ENCODE measurements around the gene RPGRIP1. TPM values are rescaled to one million over a fixed set of nuclear protein-coding genes. Genes with fewer than 3 reads are reported as not detected.

Gene RPGRIP1
- total RNA-seq (2014; rRNA removed; shearing (Covaris generic)), result not detected in 2 replicates

DNA sequence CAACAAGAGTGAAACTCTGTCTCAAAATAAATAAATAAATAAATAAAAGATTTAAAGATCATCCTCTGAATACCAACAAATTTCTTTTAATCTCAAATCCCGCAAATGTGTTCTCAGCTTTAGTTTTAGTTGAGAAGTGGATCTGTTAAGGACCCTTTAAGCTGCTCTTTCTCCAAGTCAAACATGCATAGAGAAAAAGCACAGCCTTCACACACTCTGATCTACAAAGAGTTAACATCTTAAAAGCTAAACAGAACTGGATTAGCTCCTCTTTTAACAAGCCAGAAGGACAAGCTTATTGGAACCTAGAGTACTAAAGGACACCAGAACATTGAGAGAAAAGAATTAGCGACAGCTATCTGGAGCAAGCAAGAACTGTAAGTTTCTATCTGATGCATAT lies at the start of gene RPGRIP1:
Gene RPGRIP1, plus strand, starts transcription at position 301 of the 400 bp plus-strand sequence. CDS start 7,894 bp downstream, outside the sequence.

DNA sequence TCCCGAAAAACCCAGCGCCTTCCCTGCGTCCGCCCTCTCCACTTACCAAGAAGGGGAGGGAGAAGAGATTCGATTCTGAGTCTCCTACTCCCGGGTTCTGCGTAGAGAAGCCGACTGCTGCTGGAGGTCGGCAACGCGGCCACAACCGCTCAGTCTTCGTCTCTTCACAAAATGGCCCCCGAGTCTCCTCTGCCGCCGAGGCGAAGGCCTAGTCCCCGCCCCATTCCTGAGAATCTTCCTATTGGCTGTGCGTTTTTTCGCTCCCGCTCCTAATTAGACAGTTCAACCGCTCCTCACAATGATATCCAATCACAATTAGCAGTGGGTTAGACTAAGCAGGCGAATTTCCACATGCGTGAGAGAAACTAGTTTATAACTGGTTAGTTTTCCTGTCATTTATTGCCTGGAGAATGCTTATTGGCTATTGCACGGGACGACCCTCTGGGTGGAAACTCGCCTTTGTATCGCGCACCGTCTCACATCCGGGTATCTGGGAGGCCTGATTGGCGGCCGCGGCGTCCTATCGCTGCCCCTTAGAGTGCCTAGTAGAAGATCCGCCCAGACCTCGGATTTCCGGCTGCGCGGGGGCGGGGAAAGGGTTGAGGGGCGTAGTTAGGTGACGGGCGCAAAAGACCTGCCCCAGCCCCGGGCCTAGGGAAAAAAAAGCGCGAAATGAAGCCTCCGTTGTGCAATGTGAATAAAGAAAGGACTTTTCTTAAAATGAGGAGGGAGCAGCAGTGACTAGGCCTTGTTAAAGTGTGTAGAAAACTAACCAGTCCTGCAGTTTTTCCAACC lies 10.4 kb upstream of the RPGRIP1 start, which contains the start of gene HNRNPC:
Gene HNRNPC, minus strand, starts transcription at position 191 of the 795 bp plus-strand sequence. CDS start 35,249 bp downstream, outside the sequence.

Other genes with a start within 250 kb of the RPGRIP1 start
- gene TPPP2, start 249.9 kb upstream of the RPGRIP1 start, total RNA-seq (2014; rRNA removed; shearing (Covaris generic)), result not detected in 2 replicates
- gene RNASE13, start 245.3 kb upstream of the RPGRIP1 start, total RNA-seq (2014; rRNA removed; shearing (Covaris generic)), result not detected in 2 replicates
- gene RNASE7, start 237.7 kb upstream of the RPGRIP1 start, total RNA-seq (2014; rRNA removed; shearing (Covaris generic)), result not detected in 2 replicates
- gene RNASE8, start 222.3 kb upstream of the RPGRIP1 start, total RNA-seq (2014; rRNA removed; shearing (Covaris generic)), result not detected in 2 replicates
- 25.5 and 27.5 TPM in 2 replicates for gene ARHGEF40, start 209.8 kb upstream of the RPGRIP1 start, total RNA-seq (2014; rRNA removed; shearing (Covaris generic))
- gene ZNF219, start 181.4 kb upstream of the RPGRIP1 start, total RNA-seq (2014; rRNA removed; shearing (Covaris generic)), result 4.4 and 7.0 TPM in 2 replicates
- gene TMEM253, start 179.0 kb upstream of the RPGRIP1 start, total RNA-seq (2014; rRNA removed; shearing (Covaris generic)), result 0.53 TPM in 1 of 2 replicates, not detected in the other
- not detected in 2 replicates for gene OR5AU1, start 124.0 kb upstream of the RPGRIP1 start, total RNA-seq (2014; rRNA removed; shearing (Covaris generic))
- 780 and 859 TPM in 2 replicates for gene HNRNPC, start 10.6 kb upstream of the RPGRIP1 start, total RNA-seq (2014; rRNA removed; shearing (Covaris generic))
- 104 and 106 TPM in 2 replicates for gene SUPT16H, start 103.9 kb downstream of the RPGRIP1 start, total RNA-seq (2014; rRNA removed; shearing (Covaris generic))
- 39.9 and 45.0 TPM in 2 replicates for gene CHD8, start 176.0 kb downstream of the RPGRIP1 start, total RNA-seq (2014; rRNA removed; shearing (Covaris generic))
- 12.0 and 17.1 TPM in 2 replicates for gene RAB2B, start 196.9 kb downstream of the RPGRIP1 start, total RNA-seq (2014; rRNA removed; shearing (Covaris generic))
- gene TOX4, start 197.1 kb downstream of the RPGRIP1 start, total RNA-seq (2014; rRNA removed; shearing (Covaris generic)), result 18.4 and 44.4 TPM in 2 replicates
- 52.6 and 55.3 TPM in 2 replicates for gene METTL3, start 231.3 kb downstream of the RPGRIP1 start, total RNA-seq (2014; rRNA removed; shearing (Covaris generic))
- gene SALL2, start 246.3 kb downstream of the RPGRIP1 start, total RNA-seq (2014; rRNA removed; shearing (Covaris generic)), result 1.6 and 3.2 TPM in 2 replicates

All from A375 (cell line).